DOHH2 (cell line): ENCODE data around the gene SEPTIN5.

Experiments used
- H3F3A ChIP-seq: fragments of 200-600 bp; sonication (generic), shearing (Covaris generic); 2 replicates; pipeline ENCODE4 v1.6.0; 2016; ENCODE audit warnings: antibody characterized with exemption, mild to moderate bottlenecking; ENCODE audit not compliant: control insufficient read depth, insufficient read depth
- H3K27ac ChIP-seq: fragments of 200-600 bp; sonication (generic); 2 replicates; pipeline ENCODE4 v1.5.1; 2014; ENCODE audit warnings: low read depth, mild to moderate bottlenecking, low read length, moderate library complexity
- H3K27me3 ChIP-seq: fragments of 200-600 bp; sonication (generic); 2 replicates; pipeline ENCODE4 v1.6.1; 2014; ENCODE audit warnings: mild to moderate bottlenecking, low read length, mixed read lengths; ENCODE audit not compliant: control insufficient read depth
- H3K36me3 ChIP-seq: fragments of 200-600 bp; sonication (generic); 2 replicates; pipeline ENCODE4 v1.6.1; 2014; ENCODE audit warnings: mild to moderate bottlenecking, low read length, moderate library complexity, mixed read lengths; ENCODE audit not compliant: control insufficient read depth
- H3K4me1 ChIP-seq: fragments of 200-600 bp; sonication (generic); 2 replicates; pipeline ENCODE4 v1.6.1; 2014; ENCODE audit warnings: mild to moderate bottlenecking, low read length, mixed read lengths; ENCODE audit not compliant: control insufficient read depth
- H3K4me2 ChIP-seq: fragments of 200-600 bp; sonication (generic); 2 replicates; pipeline ENCODE4 v1.6.0; 2014; ENCODE audit warnings: mild to moderate bottlenecking, low read length, moderate library complexity
- H3K4me3 ChIP-seq: fragments of 200-600 bp; sonication (generic); 2 replicates; pipeline ENCODE4 v1.5.1; 2014; ENCODE audit warnings: mild to moderate bottlenecking, low read length, mixed read lengths
- H3K79me2 ChIP-seq: fragments of 200-600 bp; sonication (generic); 2 replicates; pipeline ENCODE4 v1.6.1; 2014; ENCODE audit warnings: mild to moderate bottlenecking, low read length, mixed read lengths; ENCODE audit not compliant: control insufficient read depth
- H3K9me2 ChIP-seq: fragments of 200-600 bp; sonication (generic); replicated peaks from 2 replicates; pipeline ENCODE4 v1.6.1; 2014; ENCODE audit warnings: mild to moderate bottlenecking, low read length, mixed read lengths; ENCODE audit not compliant: control insufficient read depth
- H3K9me3 ChIP-seq: fragments of 200-600 bp; sonication (generic); 2 replicates; pipeline ENCODE4 v1.6.1; 2014; ENCODE audit warnings: antibody characterized with exemption, low read length, mixed read lengths; ENCODE audit not compliant: control insufficient read depth, insufficient read depth
- H4K20me1 ChIP-seq: fragments of 200-600 bp; sonication (generic); 2 replicates; pipeline ENCODE4 v1.6.0; 2014; ENCODE audit warnings: low read depth, mild to moderate bottlenecking, antibody characterized with exemption, low read length, moderate library complexity; ENCODE audit not compliant: control insufficient read depth, insufficient read depth
- CTCF ChIP-seq: fragments of 200-600 bp; sonication (generic); IDR thresholded peaks from one replicate; pipeline ENCODE4 v1.5.1; 2014; ENCODE audit warnings: antibody characterized with exemption, mild to moderate bottlenecking, low read depth, low read length; ENCODE audit not compliant: poor library complexity, severe bottlenecking
- EZH2phosphoT487 ChIP-seq: fragments of 200-600 bp; sonication (generic); IDR thresholded peaks from 2 replicates; pipeline ENCODE4 v1.6.1; 2017; ENCODE audit warnings: borderline replicate concordance, mild to moderate bottlenecking, antibody characterized with exemption, low read length, moderate library complexity, mixed read lengths

The SEPTIN5 gene

GRCh38 chr22:19737846-19738663, 23.8 kb downstream of the SEPTIN5 start:
- Histone ChIP-seq H3K9me2 (no peaks in the 10 kb centered on the region), H3K27ac (no peak overlapping the region), H3K9me3 (no peaks in the 10 kb centered on the region), H3K27me3 (peaks cover 4% of the 10 kb centered on the region; the same call in 1 of the 2 replicates), H3K79me2 (no peaks in the 10 kb centered on the region), H3K4me2 (no peak overlapping the region), H3K36me3 (no peaks in the 10 kb centered on the region), H3F3A (no peaks in the 10 kb centered on the region), H3K4me3 (no peak overlapping the region), H4K20me1 (no peaks in the 10 kb centered on the region), H3K4me1 (no peaks in the 10 kb centered on the region)
- TF ChIP-seq EZH2phosphoT487: no peak
- no peak for TF ChIP-seq CTCF

GRCh38 chr22:19738664-19739447, 24.6 kb downstream of the SEPTIN5 start:
- Histone ChIP-seq H3K4me3 (no peak overlapping the region), H3K27ac (no peak overlapping the region), H3K4me2 (no peak overlapping the region), H4K20me1 (no peaks in the 10 kb centered on the region; the same call in 1 of the 2 replicates), H3K36me3 (no peaks in the 10 kb centered on the region), H3K4me1 (no peaks in the 10 kb centered on the region), H3K9me3 (no peaks in the 10 kb centered on the region), H3K79me2 (no peaks in the 10 kb centered on the region), H3K9me2 (no peaks in the 10 kb centered on the region), H3F3A (no peaks in the 10 kb centered on the region), H3K27me3 (peaks cover 4% of the 10 kb centered on the region; the same call in 1 of the 2 replicates)
- TF ChIP-seq CTCF (no peak), EZH2phosphoT487 (no peak)

- Histone ChIP-seq H3K4me1 (no peaks in the 10 kb centered on the region), H3K4me2 (no peak overlapping the region), H3K9me2 (no peaks in the 10 kb centered on the region), H4K20me1 (no peaks in the 10 kb centered on the region; the same call in 1 of the 2 replicates), H3K36me3 (no peaks in the 10 kb centered on the region), H3K27ac (no peak overlapping the region), H3K9me3 (no peaks in the 10 kb centered on the region), H3F3A (no peaks in the 10 kb centered on the region), H3K4me3 (no peak overlapping the region), H3K27me3 (no peaks in the 10 kb centered on the region), H3K79me2 (no peaks in the 10 kb centered on the region)
- TF ChIP-seq EZH2phosphoT487 (no peak), CTCF (no peak)
These were observed 25.2 kb downstream of the SEPTIN5 start for GRCh38 chr22:19739448-19739895.
